ENCODE data around the gene FAM187B.
"Not testable (repeated sequence)": the region's sequence is repeated elsewhere in the genome, so short reads cannot be mapped to it uniquely, and the experiment has no call there.

Gene FAM187B

DNA sequence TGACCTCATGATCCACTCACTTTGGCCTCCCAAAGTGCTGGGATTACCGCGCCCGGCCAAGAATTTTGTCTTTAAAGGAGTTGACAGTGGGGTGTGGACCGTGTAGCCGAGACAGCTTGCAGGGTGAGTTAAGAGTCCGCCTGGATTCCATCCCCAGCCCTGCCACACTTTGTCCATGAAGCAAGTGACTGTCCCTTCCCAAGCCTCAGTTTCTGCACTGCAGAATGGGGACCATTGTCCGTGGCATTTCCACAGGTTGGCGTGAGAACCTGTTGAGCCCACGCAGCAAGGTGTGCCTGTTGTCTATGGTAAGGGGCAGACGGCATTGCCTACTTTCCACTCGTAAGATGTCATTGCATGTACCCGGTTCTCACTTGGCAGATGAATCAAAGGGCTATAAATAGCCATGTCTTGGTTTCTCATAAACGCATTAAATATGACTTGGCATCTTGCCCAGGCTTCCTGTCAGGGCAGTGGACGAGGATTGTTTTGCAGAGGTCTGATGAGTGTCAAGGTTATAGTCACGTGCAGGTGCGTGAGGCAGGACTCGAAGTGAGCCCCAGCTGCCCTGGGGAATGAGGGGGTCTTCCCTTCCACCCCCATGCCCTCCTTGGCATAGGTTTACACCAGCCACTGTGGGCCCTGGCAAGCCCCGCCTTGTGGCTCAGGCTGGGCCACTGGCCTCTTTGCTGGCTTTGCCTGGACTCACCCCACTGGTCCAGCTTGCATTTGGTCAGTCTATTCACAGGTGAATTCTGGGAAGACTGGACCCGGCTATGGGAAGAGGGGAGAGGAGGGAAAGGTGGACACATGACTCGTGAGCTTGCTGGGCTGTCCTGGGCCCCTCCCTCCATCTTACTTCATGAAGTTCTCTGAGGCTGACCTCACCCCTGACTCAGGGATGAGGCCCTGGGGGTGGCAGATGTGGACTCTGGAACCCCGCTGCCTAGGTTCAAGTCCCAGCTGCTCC is 14.6 kb downstream of the FAM187B start:
- DNase-seq (ENCODE audit: low read depth), result peak; percentile 16

- DNase-seq (ENCODE audit: low read depth), result no peak
These were observed 16.3 kb downstream of the FAM187B start for GRCh38 chr19:35212241-35212640.

GRCh38 chr19:35211545-35212230 is 16.9 kb downstream of the FAM187B start:
- DNase-seq (ENCODE audit: low read depth), result no peak

GRCh38 chr19:35209646-35210045 is 18.9 kb downstream of the FAM187B start:
- DNase-seq (ENCODE audit: low read depth), result no peak

DNA sequence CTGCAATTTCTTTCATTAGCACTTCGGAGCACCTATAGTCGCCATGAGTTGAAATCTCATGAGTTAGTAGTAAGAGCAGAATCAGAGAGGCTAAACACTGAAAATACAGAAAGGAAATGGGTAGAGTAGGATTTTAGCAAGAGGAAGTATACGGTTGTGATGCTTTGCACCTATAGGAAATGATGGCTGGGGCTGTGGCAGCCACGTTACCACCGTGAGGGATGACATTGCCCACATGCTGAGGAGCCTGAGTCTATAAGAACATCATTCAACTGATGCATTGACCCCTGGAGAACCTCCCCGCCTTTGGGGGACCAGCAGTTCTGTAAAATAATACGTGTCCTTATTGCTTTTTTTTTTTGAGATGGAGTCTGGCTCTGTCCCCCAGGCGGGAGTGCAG is 20.4 kb downstream of the FAM187B start:
- DNase-seq (ENCODE audit: low read depth), result no peak

- no peak for DNase-seq (ENCODE audit: low read depth)
These were observed 21.1 kb downstream of the FAM187B start for GRCh38 chr19:35207391-35207871.

DNA sequence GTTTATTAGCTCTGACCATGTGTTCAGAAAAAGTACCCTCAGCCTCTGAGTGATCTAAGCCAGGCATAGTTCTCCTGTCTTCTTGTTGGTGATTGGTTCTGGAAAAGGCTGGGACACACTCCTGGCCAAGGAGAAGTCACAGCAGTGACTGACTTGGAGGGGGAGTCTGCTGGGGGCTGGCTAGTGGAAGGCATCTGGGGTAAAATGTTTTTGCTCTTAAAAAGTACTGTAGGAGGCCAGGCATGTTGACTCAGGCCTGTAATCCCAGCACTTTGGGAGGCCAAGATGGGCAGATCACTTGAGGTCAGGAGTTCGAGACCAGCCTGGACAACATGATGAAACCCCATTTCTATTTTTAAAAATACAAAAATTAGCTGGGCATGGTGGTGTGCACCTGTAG is 21.7 kb downstream of the FAM187B start:
- DNase-seq (ENCODE audit: low read depth), result no peak

DNA sequence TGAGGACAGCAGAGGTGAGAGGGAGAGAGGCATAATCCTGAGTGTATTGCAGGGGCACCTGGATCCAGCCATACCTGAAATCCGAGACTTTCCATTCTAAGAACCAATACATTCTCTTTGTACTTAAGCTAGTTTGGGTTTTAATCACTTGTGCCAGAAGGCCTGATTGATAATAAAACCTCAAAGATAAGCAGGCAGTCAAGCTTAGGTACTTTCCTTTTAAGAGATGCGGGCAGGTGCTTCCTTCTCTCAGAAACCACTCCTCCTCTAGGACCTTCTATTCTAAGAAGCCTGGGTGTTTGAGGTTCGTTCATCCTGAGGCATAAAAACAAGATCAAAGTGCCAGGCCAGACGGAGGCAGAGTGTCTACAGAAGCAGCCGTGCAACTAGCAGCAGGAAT is 22.2 kb downstream of the FAM187B start:
- no peak for DNase-seq (ENCODE audit: low read depth)

- DNase-seq (ENCODE audit: low read depth), result no peak
These were observed 22.7 kb downstream of the FAM187B start for GRCh38 chr19:35205733-35206323.

GRCh38 chr19:35204799-35205732 is 23.5 kb downstream of the FAM187B start:
- no peak for DNase-seq (ENCODE audit: low read depth)

DNA sequence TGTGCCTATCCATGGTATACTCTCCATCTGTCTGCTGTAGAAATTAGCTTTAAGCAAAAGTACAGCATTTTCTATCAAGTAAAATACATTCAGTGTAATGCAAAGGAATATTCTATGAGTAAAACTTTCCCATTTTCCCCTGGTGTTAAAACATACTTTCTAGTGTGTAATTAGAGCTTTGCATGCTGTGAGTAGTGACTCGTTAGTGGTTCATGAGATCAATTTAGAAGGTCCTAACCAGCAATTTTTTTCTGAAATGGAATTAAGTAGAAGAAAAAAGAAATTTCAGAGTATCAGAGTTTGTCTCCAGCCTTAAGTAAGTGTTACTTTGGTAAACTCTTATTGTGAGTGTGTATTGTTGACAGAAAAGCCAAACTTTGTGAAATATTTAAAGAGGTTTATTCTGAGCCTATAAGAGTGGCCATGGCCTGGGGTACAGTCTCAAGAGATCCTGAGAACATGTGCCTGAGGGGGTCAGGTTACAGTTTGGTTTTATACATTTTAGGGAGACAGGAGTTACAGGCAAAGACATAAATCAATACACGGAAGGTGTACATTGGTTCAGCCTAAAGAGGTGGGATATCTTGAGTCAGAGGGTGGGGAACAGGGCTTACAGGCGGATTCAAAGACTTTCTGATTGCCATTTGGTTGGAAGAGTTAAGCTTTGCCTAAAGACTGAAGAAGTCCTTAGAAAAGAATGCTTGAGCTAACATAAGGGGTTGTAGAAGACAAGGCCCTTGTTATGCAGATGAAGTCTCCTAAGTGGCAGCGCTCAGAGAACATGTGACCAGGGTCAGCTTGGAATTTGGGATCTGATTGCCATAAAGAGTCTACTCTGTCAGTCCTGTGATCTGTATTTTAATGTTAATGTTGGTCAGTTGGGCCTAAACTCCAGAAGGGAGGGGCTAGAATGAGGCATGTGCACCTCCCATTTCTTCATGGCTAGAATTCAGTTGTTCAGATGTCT is 25.5 kb downstream of the FAM187B start:
- DNase-seq (ENCODE audit: low read depth), result no peak

- DNase-seq (ENCODE audit: low read depth), result no peak
These were observed 29.1 kb downstream of the FAM187B start for GRCh38 chr19:35199481-35199880.

DNA sequence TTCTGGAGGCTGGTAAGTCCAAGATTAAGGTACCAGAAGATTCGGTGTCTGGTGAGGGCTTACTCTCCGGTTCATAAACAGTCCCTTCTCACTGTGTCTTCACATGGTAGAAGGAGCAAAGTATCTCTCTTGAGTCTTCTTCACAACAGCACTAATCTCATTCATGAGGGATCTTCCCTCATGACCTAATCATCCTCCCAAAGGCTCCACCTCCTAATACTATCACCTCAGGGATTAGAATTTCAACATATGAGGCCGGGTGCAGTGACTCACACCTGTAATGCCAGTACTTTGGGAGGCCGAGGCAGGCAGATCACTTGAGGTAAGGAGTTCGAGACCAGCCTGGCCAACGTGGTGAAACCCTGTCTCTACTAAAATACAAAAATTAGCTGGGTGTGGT is 31.7 kb downstream of the FAM187B start:
- DNase-seq (ENCODE audit: low read depth), result not testable (repeated sequence)

GRCh38 chr19:35195830-35196229 is 32.7 kb downstream of the FAM187B start:
- DNase-seq (ENCODE audit: low read depth), result no peak

DNA sequence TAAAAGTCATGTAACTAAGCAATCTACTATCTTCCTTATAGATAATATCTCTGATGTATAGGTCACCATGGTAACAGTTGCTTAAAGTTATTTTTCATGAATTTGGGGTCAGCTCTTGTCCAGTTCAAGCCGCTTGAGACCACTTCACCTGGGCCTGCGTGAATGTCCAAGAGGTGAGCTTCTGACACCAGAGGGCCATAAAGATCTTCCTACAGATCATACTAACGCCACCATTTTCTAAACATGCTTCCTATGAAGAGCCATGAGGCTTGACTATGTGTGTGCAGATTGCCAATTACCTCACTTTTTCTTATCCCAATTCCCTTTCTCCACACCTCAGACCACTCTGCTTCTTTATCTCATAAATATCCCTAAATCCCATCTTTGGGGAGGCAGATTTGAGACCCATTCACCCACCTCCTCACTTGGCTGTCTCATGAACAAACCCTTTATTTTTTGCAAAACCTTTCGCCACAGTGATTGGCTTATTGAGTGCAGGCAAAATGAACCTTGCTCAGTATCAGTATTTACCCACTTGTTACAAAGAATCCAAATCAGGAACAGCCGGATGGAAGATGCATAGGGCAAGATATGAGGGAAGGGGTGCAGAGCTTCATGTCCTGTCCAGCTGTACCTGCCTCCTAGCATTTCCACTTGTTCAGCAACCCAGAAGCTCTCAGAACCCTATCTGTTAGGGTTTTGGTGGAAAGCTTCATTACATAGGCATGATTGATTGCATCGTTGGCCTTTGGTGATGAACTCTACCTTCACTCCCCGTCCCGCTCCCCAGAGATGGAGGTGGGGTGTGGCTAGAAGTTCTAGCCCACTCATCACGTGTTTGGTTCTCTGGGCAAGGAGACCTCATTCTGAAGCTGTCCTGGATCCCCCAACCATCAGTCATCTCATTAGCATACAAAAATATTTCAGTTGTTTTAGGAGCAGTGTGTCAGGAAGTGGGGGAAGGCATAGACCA is 34.2 kb downstream of the FAM187B start:
- no peak for DNase-seq (ENCODE audit: low read depth)

GRCh38 chr19:35184884-35185283 is 43.7 kb downstream of the FAM187B start:
- DNase-seq (ENCODE audit: low read depth), result no peak

DNA sequence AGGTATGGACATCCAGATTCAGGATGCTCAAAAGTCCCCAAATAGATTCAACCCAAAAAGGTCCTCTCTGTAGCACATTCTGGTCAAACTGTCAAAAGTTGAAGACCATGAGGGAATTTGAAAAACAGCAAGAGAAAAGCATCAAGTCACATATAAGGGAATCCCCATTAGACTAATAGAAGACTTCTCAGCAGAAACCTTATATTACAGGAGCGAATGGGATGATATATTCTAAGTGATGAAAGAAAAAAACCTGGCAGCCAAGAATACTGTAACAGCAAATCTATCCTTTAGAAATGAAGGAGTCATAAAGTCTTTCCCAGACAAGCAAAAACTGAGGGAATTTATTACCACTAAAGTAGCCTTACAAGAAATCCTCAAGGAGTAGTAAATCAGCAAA is 44.3 kb downstream of the FAM187B start:
- no peak for DNase-seq (ENCODE audit: low read depth)

GRCh38 chr19:35181387-35181786 is 47.2 kb downstream of the FAM187B start:
- no peak for DNase-seq (ENCODE audit: low read depth)

- no peak for DNase-seq (ENCODE audit: low read depth)
These were observed 48.7 kb downstream of the FAM187B start for GRCh38 chr19:35179830-35180229.

All from fibroblast of the conjunctiva (primary cell).